A549 (cell line): ENCODE measurements around the gene MDH2. TPM values are rescaled to one million over a fixed set of nuclear protein-coding genes. Genes with fewer than 3 reads are reported as not detected.
A peak's percentile ranks its signal among the peaks of the same experiment; 100 is the strongest.

Source experiments
- ATAC-seq, 2 experiments: fragments of 200-7000 bp in 1 of 2; fragments of >200 bp in 1 of 2; cut with Nextera tagmentation in 1 of 2; cut with Tn5 transposase in 1 of 2; 3 replicates each; pipeline versions ENCODE4 v1.8.0 to v1.9.1; 2018 to 2020; ENCODE audit warnings: mild to moderate bottlenecking in 1 of 2, moderate library complexity in 1 of 2
- CTCF ChIA-PET: fragments of 300-600 bp; sonication (Branson Sonifier 250); formaldehyde crosslinking; extraction: SDS; loops from one replicate; lab custom pipeline; 2021; ENCODE audit warnings: antibody characterized with exemption, inconsistent platforms; lab: Yijun Ruan, JAX
- POLR2A ChIA-PET: fragments of 350-600 bp; formaldehyde crosslinking; extraction: SDS; loops from one replicate; lab custom pipeline; 2021; ENCODE audit warnings: antibody characterized with exemption, inconsistent platforms; lab: Yijun Ruan, JAX
- DNase-seq, 2 experiments: peaks; one replicate each; pipeline versions ENCODE4 v3.0.0 to v3.0.0-alpha.2; 2011 to 2016; ENCODE audit warnings: low read depth in 1 of 2, low spot score in 1 of 2
- FAIRE-seq: peaks from 2 replicates; lab custom pipeline; 2011; peaks lifted over from hg19 to GRCh38; lab: Jason Lieb, UNC
- H3K27ac ChIP-seq, 2 experiments: fragments of >200 bp; sonication (Bioruptor Twin); formaldehyde crosslinking; 3 replicates each; pipeline ENCODE4 v1.5.1; 2016 to 2017
- H3K4me1 ChIP-seq: fragments of >200 bp; sonication (Bioruptor Twin); formaldehyde crosslinking; 3 replicates; pipeline ENCODE4 v1.6.1; 2016
- H3K4me2 ChIP-seq: fragments of >200 bp; sonication (Bioruptor Twin); formaldehyde crosslinking; 3 replicates; pipeline ENCODE4 v1.6.1; 2016
- H3K4me3 ChIP-seq: fragments of >200 bp; sonication (Bioruptor Twin); formaldehyde crosslinking; 3 replicates; pipeline ENCODE4 v1.5.1; 2016
- H3K9me3 ChIP-seq: fragments of >200 bp; sonication (Bioruptor Twin); formaldehyde crosslinking; 3 replicates; pipeline ENCODE4 v1.6.1; 2016
- CBX2 ChIP-seq: fragments of 200-600 bp; sonication (generic); IDR thresholded peaks from 2 replicates; pipeline ENCODE4 v1.6.1; 2016; ENCODE audit warnings: low read depth, mild to moderate bottlenecking, borderline replicate concordance
- EHMT2 ChIP-seq: fragments of 200-600 bp; sonication (generic); IDR thresholded peaks from 2 replicates; pipeline ENCODE4 v1.6.1; 2016; ENCODE audit warnings: antibody characterized with exemption, low read depth, mild to moderate bottlenecking, moderate library complexity
- FOSB ChIP-seq: fragments of 250-450 bp; sonication (Bioruptor Pico); IDR thresholded peaks from 2 replicates; pipeline ENCODE4 v1.5.0; 2020; ENCODE audit warnings: mild to moderate bottlenecking, moderate library complexity
- FOSL2 ChIP-seq, 2 experiments: fragments of 450-650 bp in 1 of 2; fragments of >200 bp in 1 of 2; sonication (Bioruptor Twin) in 1 of 2; formaldehyde crosslinking; IDR thresholded peaks; 2 replicates each; pipeline versions ENCODE4 v1.5.0 to v1.6.1; 2016 to 2020; ENCODE audit warnings: mild to moderate bottlenecking in 1 of 2, moderate library complexity in 1 of 2
- FOXS1 ChIP-seq: fragments of 250-450 bp; sonication (Bioruptor Pico); IDR thresholded peaks from 2 replicates; pipeline ENCODE4 v1.5.0; 2020; ENCODE audit warnings: mild to moderate bottlenecking, moderate library complexity
- GATA3 ChIP-seq: IDR thresholded peaks from 2 replicates; pipeline ENCODE4 v1.6.1; 2012; ENCODE audit warnings: borderline replicate concordance
- HEYL ChIP-seq: fragments of 250-450 bp; sonication (Bioruptor Pico); IDR thresholded peaks from 2 replicates; pipeline ENCODE4 v1.8.0; 2021; ENCODE audit warnings: mild to moderate bottlenecking, moderate library complexity
- HOXA7 ChIP-seq: fragments of 250-450 bp; sonication (Bioruptor Pico); IDR thresholded peaks from 2 replicates; pipeline ENCODE4 v1.5.0; 2020; ENCODE audit warnings: mild to moderate bottlenecking, moderate library complexity
- KDM1A ChIP-seq: fragments of 200-600 bp; sonication (generic); IDR thresholded peaks from 2 replicates; pipeline ENCODE4 v1.6.1; 2016; ENCODE audit warnings: low read depth, mild to moderate bottlenecking
- KDM5A ChIP-seq: fragments of 200-600 bp; sonication (generic); IDR thresholded peaks from 2 replicates; pipeline ENCODE4 v1.6.1; 2016; ENCODE audit warnings: antibody characterized with exemption, mild to moderate bottlenecking
- POLR2A ChIP-seq: IDR thresholded peaks from 2 replicates; pipeline ENCODE4 v1.6.1; 2012; ENCODE audit warnings: mild to moderate bottlenecking, low read length
- POLR2AphosphoS2 ChIP-seq: conservative IDR thresholded peaks from 2 replicates; pipeline ENCODE4 v1.6.1; 2012; ENCODE audit warnings: low read length, improper control_type of control experiment, inconsistent platforms
- RARB ChIP-seq: fragments of 250-450 bp; sonication (Bioruptor Pico); IDR thresholded peaks from 2 replicates; pipeline ENCODE4 v1.8.0; 2021; ENCODE audit warnings: mild to moderate bottlenecking, moderate library complexity
- RFX5 ChIP-seq: fragments of 450-650 bp; IDR thresholded peaks from 2 replicates; pipeline ENCODE4 v1.7.1; 2014; ENCODE audit warnings: antibody characterized with exemption, mild to moderate bottlenecking, moderate library complexity
- SMC3 ChIP-seq: fragments of >200 bp; sonication (Bioruptor Twin); formaldehyde crosslinking; IDR thresholded peaks from 3 replicates; pipeline ENCODE4 v1.6.1; 2018; ENCODE audit warnings: inconsistent platforms
- ZC3H11A ChIP-seq: fragments of 450-650 bp; IDR thresholded peaks from 2 replicates; pipeline ENCODE4 v1.6.1; 2014; ENCODE audit warnings: antibody characterized with exemption, mild to moderate bottlenecking
- WGBS: methylation state at CpG from one replicate; pipeline ENCODE4 v1.1.6; 2017; ENCODE audit errors: missing lambda C conversion rate; 5-methylcytosine and 5-hydroxymethylcytosine counted together
- polyA plus RNA-seq, 4 experiments: library from polyadenylated mRNA; depleted of rRNA in 3 of 4; stranded (reverse); fragments of >200 nt; fragmentation: RNase III in 1 of 4; extraction: RNeasy Plus Mini Kit Qiagen cat#74134 plus additional on column Dnase treatment in 1 of 4; gene quantifications; 2 replicates in 3 of 4; 3 replicates in 1 of 4; pipeline ENCODE4 v1.2.3, GENCODE V29; 2011 to 2017
- TF ChIP-seq, protein P1 (sequence below): IDR thresholded peaks from 2 replicates; pipeline ENCODE4 v1.6.1; 2012; ENCODE audit warnings: low read depth, borderline replicate concordance
- TF ChIP-seq, protein P2 (sequence below): fragments of >200 bp; sonication (Bioruptor Twin); formaldehyde crosslinking; IDR thresholded peaks from 2 replicates; pipeline ENCODE4 v1.6.1; 2016
- TF ChIP-seq, protein P3 (sequence below): IDR thresholded peaks from 2 replicates; pipeline ENCODE4 v1.6.1; 2012

The MDH2 gene
- polyA plus RNA-seq, 2 of the 4 experiments (the other 2 are of a cell fraction) = 164 to 223 TPM

DNA sequence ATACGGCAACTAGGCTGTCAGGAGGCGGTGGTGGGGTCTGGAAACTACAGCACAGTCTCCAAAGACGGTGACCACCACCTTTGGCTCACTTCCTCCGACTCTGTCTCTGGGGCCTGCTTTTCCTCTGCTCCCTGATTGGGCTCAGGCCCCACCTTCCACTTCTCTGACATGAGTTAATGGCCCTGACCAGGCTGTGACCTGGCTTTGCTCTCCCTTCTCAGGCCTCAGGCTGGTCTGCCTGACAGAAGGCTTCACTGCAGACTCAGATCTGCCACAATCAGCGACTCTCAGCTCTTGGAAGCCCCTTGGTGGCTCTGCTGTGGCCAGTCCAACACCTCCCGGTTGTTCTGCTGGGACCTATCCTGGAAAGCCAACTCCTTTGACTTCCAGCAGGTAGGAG is 7.8 kb upstream of the MDH2 start:
- no peak for FAIRE-seq
- no peak for ATAC-seq
- peaks cover 7% of the 10 kb centered on the region; the same call in 2 of the 3 replicates for H3K4me1 ChIP-seq
- no peak for DNase-seq
- ChIA-PET POLR2A (no interaction called here), CTCF (interaction anchor here (0.8 to 3.1 kb wide), 3 partner anchors 20 to 223 kb away, joined by 3 to 18 read pairs (median 4); no protein-coding TSS in a partner anchor)
- H3K4me3 ChIP-seq = no peak overlapping the region
- no peaks in the 10 kb centered on the region for H3K9me3 ChIP-seq
- TF ChIP-seq POLR2AphosphoS2 (no peak), KDM1A (no peak), ZC3H11A (no peak), GATA3 (no peak), POLR2A (no peak), RARB (CRISPR knock-in tag) (no peak), RFX5 (no peak), FOSB (no peak), EHMT2 (no peak)
- TF ChIP-seq, protein P1, sequence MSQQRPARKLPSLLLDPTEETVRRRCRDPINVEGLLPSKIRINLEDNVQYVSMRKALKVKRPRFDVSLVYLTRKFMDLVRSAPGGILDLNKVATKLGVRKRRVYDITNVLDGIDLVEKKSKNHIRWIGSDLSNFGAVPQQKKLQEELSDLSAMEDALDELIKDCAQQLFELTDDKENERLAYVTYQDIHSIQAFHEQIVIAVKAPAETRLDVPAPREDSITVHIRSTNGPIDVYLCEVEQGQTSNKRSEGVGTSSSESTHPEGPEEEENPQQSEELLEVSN = no peak
- TF ChIP-seq, protein P2, sequence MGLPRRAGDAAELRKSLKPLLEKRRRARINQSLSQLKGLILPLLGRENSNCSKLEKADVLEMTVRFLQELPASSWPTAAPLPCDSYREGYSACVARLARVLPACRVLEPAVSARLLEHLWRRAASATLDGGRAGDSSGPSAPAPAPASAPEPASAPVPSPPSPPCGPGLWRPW = no peak
- no peak overlapping the region for H3K4me2 ChIP-seq
- 94% methylated on average over 6 of the region's 6 CpGs for WGBS
- H3K27ac ChIP-seq = no peak overlapping the region

DNA sequence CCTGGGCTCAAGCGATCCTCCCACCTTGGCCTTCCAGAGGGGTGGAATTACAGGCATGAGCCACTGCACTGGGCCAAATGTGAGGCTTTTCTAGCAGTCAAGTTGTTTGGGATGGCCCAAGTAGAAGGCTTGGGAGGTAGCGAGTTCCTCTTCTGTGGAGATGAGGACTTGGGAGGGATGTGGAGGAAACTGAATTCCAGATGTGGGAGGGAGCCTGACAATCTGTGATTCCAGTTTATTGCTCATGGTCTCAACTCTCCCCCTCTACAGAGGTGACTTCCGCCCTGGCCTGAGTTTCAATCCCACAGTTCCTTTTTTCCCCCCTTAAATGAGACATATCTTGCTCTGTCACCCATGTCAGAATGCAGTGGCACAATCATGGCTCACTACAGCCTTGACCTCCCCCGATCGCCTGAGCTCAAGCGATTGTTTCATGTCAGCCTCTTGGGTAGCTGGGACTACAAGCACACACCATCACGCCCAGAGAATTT is 3.5 kb upstream of the MDH2 start:
- no peaks in the 10 kb centered on the region for H3K9me3 ChIP-seq
- FAIRE-seq (no peak), ATAC-seq (no peak), DNase-seq (no peak)
- TF ChIP-seq CBX2 (no peak), HEYL (CRISPR knock-in tag) (no peak), POLR2A (no peak), GATA3 (no peak), FOSL2 (IDR thresholded peaks at IDR 0.05) (no peak), FOSL2 (CRISPR knock-in tag; IDR thresholded peaks at IDR 0.05) (no peak)
- ChIA-PET CTCF (interaction anchor here (0.5 to 1.8 kb wide), 8 partner anchors 10 to 270 kb away, joined by 3 to 5 read pairs (median 3); no protein-coding TSS in a partner anchor), POLR2A (no interaction called here)
- peaks cover 16% of the 10 kb centered on the region; the same call in 2 of the 3 replicates for H3K4me1 ChIP-seq
- H3K27ac ChIP-seq = no peak overlapping the region
- H3K4me3 ChIP-seq = no peak overlapping the region
- no peak overlapping the region for H3K4me2 ChIP-seq
- 96% methylated on average over 7 of the region's 7 CpGs for WGBS

DNA sequence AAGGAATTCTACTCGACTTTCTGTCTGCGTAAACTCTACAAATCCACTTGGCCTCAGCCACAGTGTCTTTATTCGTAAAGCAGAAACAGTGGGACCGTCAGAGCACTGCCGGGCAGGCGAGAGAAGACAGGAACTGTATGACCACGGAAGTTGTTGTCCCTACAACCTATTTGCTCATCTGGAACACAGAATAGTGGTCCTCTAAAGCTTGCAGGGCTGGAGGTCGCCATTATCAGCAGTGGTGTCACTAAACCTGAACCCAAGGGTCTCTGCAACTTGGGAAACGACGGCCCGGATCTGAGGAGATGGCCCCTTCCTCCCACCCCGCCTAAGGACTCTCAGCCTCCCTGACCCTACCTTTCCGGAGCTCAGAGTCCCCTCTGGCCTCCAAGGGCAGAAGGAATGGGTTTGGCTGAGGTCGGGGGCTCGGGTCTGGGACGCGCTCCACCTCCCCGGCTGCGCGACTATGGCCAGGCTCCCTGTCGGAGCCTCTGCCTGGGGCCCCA is 548 bp upstream of the MDH2 start:
- Histone ChIP-seq H3K4me3 (peak overlapping the region; percentile 98), H3K9me3 (no peaks in the 10 kb centered on the region), H3K4me1 (peaks cover 20% of the 10 kb centered on the region; the same call in 2 of the 3 replicates), H3K27ac (peak overlapping the region; percentile 97 to 98)
- FAIRE-seq (no peak), ATAC-seq (peak in 1 of 2 experiments; percentile 17; a peak in 1 of 6 replicates)
- WGBS = 3% methylated on average over 17 of the region's 21 CpGs
- CTCF ChIA-PET = interaction anchor here (0.9 to 3.6 kb wide), 8 partner anchors 9 to 244 kb away, joined by 3 to 26 read pairs (median 4); no protein-coding TSS in a partner anchor
- peak; percentile 61; the same call in 1 of the 2 replicates for TF ChIP-seq KDM5A
- TF ChIP-seq, protein P3, sequence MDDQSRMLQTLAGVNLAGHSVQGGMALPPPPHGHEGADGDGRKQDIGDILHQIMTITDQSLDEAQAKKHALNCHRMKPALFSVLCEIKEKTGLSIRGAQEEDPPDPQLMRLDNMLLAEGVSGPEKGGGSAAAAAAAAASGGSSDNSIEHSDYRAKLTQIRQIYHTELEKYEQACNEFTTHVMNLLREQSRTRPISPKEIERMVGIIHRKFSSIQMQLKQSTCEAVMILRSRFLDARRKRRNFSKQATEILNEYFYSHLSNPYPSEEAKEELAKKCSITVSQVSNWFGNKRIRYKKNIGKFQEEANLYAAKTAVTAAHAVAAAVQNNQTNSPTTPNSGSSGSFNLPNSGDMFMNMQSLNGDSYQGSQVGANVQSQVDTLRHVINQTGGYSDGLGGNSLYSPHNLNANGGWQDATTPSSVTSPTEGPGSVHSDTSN = no peak
- TF ChIP-seq HOXA7 (CRISPR knock-in tag) = no peak
- TF ChIP-seq, all 56 proteins: peak for 1
- H3K4me2 ChIP-seq = peak overlapping the region; percentile 95
- POLR2A ChIA-PET = interaction anchor here (0.6 to 1.6 kb wide), 21 partner anchors 8 to 141 kb away, joined by 3 to 11 read pairs (median 4); partner anchors contain the start of gene POR
- DNase-seq = no peak

DNA sequence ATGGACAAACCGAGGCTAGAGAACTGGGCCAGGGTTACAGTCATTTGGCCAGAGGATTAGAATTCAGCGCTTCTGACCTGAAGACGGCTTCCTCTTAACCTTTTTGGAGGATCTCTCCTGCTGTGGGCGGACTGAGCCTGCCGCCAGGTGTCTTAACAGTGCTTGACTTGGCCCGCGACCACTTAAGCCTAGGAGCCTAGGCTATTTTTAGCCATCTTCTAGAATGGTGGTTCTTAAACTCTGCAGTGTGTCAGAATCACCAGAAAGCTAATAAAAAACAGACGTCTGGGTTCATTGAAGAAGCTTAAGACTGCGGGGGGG is 722 bp downstream of the MDH2 start:
- peak overlapping the region; percentile 95 for H3K4me2 ChIP-seq
- DNase-seq (peak; percentile 29 to 58), ATAC-seq (peak; percentile 30 to 37; a peak in 5 of 6 replicates)
- CTCF ChIA-PET = interaction anchor here (0.6 to 3.6 kb wide), 11 partner anchors 8 to 242 kb away, joined by 3 to 26 read pairs (median 3); no protein-coding TSS in a partner anchor
- H3K9me3 ChIP-seq = no peaks in the 10 kb centered on the region
- H3K4me3 ChIP-seq = peak overlapping the region; percentile 98
- no peak for TF ChIP-seq FOXS1 (CRISPR knock-in tag)
- TF ChIP-seq SMC3 = peak; percentile 30; the same call in 1 of the 3 replicates
- TF ChIP-seq, all 56 proteins: peak for 1
- POLR2A ChIA-PET = interaction anchor here (0.9 to 1.6 kb wide), 4 partner anchors 11 to 36 kb away, joined by 3 to 11 read pairs (median 8); no protein-coding TSS in a partner anchor
- Histone ChIP-seq H3K4me1 (peaks cover 31% of the 10 kb centered on the region), H3K27ac (peak overlapping the region; percentile 97 to 98)
- no peak for FAIRE-seq
- 4% methylated on average over 9 of the region's 9 CpGs for WGBS
